GM18873 (cell line): Measurements from ENCODE around the gene RBM17.
"Not testable (repeated sequence)": the region's sequence is repeated elsewhere in the genome, so short reads cannot be mapped to it uniquely, and the experiment has no call there.

Experiments
- ATAC-seq: cut with Tn5 transposase; IDR thresholded peaks from one replicate; pipeline ENCODE4 v1.9.1; 2021; ENCODE audit warnings: mild to moderate bottlenecking, moderate library complexity, moderate number of reproducible peaks; ENCODE audit not compliant: unreplicated experiment, low FRiP score

RBM17 gene

DNA sequence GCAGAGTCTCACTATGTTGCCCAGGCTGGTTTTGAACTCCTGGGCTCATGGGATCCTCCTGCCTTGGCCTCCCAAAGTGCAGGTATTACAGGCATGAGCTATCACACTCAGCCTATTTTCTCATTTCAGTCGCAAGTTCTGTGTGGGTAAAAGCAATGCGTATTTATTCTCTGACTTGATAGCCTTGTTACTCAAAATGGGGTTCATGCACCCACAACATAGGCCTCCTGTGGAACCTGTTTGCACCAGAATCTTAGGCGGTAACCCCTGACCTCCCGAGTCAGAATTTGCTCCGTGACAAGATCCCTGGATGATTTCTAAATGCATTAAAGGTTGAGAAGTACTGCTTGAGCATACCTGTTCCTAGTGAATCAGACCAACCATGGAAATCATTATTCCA lies 34.0 kb upstream of the RBM17 start:
- no peak for ATAC-seq

DNA sequence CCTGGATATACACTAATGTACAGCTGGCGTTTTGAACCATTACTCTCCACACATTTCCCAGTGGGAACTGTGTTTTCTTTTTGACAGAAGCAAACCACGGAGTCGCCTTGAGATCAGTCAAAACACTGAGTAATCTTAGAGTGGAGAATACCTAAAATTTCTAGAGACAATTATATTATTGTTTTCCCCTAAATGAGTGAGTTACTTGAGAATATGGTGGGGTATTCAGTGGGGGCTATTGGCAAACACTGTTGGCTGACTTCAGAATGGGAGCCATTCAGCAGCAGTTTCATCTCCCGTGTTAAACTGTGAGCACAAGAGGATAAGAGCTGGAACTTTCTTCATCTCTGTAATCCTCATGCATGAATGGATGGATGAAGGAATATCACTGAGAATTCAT lies 32.9 kb upstream of the RBM17 start:
- no peak for ATAC-seq

DNA sequence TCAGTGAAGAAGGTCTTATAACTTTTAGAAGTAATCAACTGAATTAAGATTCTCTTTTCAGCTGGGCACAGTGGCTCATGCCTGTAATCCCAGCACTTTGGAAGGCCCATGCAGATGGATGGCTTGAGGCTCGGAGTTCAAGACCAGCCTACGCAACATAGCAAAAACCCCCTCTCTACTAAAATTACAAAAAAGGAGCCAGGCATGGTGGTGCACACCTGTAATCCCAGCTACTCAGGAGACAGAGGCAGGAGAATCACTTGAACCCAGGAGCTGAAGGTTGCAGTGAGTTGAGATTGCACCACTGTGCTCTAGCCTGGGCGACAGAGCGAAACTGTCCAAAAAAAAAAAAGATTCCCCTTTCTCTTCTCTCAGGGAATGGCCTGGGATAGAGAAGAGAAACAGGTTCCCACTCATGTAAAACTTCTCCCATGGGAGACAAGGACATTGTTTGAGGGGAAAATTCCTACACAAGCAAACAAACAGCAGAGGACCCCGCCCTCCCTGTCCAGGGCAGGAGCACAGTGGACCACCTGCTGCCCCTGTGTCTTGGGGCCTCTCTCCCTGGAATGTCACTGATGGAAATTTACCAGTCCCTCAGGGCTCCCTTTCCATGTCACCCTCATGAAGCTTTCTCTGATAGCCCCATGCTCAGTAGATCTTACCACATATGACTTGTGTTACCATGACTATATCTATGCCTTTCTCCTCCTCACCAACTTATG lies 32.3 kb upstream of the RBM17 start:
- no peak for ATAC-seq

DNA sequence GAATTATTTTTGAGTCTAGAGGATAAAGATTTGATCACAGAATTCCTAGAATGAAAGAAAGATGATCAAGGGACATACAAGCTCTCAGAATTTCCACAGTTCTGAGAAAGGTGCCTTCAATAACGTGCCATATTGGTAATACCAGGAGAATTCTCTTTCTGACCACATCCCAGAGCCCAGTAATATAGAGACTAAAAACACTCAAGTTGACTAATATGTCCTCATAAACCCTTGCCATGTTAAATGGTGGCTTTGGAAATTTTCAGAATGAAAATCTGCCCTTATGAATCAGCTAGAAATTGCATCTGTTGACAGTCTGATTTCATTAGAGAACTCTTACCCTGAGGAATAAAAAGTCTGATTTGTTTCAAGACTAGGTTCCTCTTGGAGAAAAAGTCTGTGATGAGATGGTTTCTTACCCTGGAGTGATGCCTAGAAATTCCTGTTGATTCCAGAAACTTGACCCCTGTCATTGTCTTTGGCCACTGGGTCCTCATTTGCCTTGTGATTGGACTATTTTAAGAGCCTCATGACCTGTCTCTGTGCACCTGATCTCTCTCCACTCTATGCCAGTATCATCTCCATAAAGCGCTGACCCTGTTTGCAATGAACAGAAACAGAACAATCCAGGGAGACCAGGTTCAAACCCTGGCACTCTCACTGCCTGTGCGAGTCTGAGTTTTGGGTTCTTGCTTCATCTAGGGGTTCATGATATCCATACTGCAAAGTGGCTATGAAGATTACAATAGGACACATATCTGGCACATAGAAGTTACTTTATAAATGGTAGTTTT lies 30.0 kb upstream of the RBM17 start:
- ATAC-seq = peak; percentile 49

DNA sequence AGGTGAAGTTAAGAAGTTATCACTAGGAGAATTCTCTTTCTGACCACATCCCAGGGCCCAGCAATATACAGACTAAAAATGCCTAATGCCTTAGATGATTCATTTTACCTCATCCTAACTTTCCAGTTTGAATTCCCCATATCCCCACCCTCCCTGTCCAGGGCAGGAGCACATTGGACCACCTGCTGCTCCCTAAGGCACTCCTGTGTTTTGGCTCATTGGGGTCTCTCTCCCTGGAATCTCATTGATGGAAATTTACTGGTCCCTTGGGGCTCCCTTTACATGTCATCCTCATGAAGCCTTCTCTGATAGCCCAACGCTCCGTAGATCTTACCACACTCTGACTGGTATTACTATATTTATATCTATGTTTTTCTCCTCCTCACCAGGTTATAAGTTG lies 29.3 kb upstream of the RBM17 start:
- no peak for ATAC-seq

DNA sequence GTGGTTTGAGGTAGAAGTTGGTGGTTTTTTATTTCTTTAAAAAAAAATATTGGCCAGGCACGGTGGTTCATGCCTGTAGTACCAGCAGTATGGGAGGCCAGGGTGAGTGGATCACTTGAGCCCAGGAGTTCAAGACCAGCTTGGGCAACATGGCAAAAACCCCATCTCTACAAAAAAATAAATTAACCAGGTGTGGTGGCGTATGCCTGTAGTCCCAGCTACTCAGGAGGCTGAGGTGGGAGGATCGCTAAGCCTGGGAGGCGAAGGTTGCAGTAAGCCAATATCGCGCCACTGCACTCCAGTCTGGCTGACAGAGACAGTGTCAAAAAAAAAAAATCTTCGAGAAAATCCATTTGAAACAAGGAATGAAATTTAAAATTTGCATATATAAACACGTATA lies 27.8 kb upstream of the RBM17 start:
- ATAC-seq = no peak

DNA sequence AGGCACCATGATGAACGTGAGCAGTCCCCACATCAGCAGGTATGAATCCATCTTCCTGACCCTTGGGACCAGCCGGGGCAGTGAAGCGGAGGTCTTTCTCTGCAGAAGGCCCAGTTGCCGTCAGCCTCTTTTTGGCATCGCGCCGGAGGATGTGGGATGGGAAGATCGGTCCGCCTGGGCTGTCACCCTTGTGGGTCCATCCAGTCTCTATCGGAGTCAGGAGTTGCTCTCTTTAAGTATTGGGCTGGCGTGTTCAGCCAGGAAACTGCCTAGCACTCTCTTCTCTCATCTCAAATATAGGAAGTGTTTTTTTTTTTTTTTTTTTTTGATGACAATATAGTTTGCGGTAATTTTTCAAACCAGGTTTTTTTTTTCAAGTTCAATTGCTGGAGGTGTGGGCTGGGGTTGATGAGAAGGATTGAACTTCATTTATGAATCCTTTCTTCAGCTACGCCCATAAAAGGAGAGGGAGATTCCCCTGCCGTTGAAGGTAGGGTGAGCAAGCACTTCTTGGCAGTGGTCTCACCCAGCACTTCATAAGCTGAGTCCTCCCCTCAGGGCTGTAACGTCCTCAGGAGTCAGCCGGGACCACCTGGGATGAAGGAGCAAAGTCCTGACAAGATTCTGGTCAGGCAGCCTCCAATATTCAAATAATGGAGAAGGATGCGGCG lies 26.6 kb upstream of the RBM17 start, which contains the start of gene IL2RA:
IL2RA (minus strand) TSS at position 267 of the 671 bp plus-strand sequence; CDS start at position 51, 216 bp downstream.
- no peak for ATAC-seq

DNA sequence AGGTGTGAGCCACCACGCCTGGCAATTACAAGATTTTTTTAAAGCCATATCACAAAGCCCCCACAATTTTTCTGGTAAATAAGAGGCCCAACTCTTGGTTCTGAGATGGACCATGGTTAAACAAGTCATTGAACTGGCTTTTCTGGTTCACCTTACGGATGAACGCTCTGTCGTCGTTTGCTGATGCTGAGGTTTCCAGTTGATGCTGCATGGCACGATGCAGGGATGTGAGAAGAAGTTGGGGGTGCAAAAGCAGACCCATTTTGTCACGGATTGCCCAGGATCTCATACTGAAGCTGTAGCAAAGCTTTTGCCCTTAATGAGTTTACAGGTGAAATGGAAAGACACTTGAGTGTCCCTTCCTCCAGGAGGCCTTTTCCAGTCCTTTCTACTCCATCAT lies 24.7 kb upstream of the RBM17 start:
- ATAC-seq = no peak

DNA sequence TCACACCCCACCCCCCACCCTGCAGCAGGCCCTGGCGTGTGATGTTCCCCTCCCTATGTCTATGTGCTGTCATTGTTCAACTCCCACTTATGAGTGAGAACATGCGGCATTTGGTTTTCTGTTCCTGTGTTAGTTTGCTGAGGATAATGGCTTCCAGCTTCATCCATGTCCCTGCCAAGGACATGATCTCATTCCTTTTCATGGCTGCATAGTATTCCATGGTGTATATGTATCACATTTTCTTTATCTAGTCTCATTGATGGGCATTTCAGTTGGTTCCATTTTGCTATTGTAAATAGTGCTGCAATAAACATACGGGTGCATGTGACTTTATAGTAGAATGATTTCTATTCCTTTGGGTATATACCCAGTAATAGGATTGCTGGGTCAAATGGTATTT lies 24.1 kb upstream of the RBM17 start:
- ATAC-seq = not testable (repeated sequence)

DNA sequence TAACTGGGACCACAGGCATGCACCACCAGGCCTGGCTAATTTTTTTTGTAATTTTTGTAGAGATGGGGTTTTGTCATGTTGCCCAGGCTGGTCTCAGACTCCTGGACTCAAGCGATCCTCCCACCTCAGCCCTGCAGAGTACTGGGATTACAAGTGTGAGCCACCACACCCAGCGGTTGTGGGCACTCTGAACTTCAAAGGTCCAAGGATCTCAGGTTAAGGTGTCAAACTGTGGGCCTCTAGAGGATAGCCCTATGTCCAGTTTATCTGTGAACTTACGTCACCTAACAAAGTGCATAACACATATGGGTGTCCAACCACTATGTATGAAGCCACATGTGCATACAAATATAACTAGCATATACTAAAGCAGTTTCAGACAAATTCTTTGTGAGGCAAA lies 23.4 kb upstream of the RBM17 start:
- ATAC-seq = no peak

DNA sequence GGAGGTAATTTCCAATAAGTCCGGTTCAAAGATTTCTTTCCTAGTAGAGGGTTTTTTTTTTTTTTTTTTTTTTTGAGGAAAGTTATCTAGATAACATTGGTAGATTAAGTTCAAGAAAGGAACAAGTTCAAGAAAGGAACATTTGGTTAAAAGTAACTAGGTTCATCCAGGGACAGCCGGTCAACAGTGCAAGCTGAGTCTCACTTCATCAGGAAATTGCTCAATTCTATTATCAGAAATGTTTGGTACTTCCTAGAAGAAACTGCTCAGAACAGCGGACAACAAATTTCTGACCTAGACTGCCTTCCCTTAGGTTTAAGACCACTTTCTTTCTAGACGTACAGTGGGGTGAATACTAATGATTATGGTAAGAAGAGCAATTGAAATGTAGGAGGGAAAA lies 23.0 kb upstream of the RBM17 start:
- no peak for ATAC-seq

DNA sequence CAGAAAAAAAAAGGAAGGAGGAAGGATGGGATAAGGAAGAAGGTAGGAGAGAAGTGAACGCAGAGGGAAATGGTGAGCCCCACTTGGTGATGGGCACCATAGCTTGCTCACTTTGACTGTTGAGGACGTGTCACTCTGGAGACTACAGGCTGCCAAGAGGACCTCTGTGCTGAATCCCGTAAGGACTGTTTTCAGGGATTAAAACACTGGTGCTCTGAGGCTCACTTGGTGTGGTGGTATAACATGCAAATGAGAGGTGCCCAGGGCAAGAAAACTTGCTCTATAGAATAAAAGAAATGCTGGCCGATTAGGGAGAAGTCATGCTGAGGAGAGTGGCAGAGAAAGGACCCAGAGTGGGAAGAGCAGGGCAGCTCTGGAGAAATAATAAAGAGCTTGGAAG lies 21.4 kb upstream of the RBM17 start:
- no peak for ATAC-seq

DNA sequence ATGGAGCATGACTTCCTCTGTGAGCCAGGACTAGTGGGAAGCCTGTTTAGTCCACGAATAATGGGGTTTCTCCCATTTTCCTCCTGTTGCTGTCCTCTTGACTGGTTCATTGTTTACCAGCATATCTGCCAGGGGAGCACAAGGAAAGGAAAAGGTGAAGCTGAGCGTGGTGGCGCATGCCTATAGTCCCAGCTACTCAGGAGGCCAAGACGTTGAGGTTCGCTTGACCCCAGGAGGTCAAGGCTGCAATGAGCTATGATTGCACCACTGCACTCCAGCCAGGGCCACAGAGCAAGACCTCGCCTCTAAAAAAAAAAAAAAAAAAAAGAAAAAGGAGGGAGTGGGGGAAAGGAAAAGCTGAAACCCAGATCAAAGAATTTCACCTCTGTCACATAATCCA lies 20.8 kb upstream of the RBM17 start:
- no peak for ATAC-seq

DNA sequence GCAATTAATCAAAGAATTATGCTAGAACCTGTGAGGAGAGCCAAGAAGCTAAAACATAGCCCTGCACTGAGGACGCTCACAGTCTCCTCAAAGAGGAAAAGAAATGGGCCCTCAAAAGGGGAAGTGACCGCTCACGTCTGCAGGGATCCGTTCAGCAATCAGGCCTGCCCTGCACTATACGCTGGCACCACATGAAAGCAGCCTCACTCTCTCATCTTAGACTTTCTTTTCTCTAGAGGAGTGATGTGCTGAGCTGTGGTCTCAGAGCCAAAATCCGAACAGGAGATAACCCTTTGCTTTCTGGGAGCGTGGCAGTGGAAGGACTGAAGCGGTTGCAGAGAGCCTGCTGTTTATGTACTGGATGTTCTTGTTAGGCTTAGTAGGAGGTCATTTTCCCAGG lies 20.4 kb upstream of the RBM17 start:
- ATAC-seq = no peak

DNA sequence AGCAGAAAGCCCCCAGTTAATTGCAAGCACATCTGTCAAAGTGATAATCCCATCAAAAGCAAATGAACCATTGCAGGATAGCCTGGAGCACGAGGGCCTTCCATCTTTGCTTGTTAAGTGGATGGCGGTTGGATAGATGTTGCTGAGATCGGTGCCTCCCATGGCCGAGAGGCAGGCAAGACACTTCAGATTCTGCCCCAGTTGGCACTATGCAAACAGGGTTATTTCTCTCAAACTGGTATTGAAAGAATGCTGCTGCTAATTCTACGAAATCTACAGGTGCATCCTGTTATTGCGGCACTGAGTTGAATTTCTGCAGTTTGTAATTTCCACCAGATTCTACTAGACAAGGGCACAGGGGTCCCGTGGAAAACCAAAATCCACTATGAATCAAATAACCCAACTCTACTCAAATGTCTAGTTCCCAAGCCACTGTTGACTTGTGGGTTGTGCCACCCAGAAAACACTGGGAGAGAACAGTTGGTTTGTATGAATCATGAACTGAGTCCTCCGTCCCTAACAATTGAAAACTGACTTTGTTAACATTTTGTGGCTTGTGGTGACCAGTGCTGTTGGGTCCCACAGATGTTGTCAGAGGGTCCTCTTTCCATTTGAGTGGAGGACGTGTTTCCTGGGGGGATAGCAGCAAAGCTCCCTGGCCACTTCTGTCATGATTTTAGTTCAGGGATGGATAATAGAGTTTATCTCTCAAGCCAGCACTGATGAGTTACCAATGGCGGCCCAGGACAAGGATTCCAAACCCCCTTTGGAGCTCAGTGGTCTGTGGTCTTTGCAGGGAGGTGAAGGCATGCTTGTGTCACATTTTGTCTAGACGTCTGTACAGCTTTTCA lies 19.5 kb upstream of the RBM17 start:
- ATAC-seq = no peak

DNA sequence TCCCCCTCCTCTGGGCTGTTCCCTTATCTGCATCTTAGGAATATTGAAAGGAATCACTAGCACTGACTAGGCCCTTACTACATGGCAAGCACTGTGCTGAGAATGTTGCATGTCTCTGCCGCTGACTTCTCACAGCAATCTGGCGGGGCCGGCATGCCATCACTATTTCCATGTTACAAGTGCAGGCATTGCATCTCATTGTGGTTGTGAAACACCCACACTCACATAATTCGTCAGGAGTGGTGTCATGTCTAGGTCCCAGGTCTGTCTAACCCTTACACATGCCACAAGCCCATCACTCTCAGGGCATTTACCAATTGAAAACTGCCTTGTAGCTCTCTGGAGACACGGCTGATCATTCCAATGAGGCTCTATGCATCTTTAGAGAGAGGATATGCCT lies 18.2 kb upstream of the RBM17 start:
- ATAC-seq = no peak

DNA sequence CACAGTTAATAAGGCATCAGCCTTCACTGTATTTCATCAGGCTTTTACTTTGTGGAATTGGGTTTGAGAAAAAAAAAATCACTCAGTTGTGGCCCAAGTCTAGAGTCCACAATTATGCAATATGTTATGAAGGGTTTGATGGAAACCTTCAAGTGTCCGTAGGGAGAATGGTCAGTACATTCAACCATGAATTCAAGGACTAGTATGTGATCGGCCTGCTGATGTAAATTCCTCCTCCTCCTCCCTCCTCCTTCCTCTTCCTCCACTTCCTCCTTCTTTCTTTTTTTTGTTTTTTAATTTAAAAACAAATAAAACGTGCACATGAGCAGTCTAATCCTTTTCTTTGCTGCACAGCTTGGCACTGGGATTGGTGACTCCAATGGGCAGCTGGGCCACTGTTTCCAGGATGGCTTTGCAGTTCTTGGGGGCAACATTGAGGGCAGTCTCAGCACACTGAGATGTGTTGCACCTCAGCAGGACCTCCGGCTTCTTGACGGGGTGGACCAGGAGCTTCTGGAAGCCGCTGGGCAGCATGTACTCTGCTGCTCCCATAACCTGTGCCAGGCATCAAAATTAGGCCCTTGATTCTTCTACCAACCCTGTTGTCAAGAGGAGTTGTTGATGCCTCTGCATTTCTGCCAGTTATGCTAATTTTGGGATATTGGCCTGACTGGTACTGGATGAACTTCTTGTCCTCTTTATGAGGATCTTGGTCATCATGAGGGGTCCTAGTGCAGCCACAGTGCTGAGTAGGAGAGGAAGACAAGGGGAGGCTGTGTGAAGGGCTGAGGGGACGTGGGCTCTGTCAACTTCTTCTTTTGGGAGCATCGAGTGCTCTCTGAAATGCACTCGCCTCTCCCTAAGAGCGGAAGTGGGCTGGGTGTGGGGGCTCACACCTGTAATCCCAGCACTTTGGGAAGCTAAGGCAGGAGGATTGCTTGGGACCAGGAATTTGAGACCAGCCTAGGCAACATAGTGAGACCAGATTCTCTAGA lies 17.4 kb upstream of the RBM17 start:
- ATAC-seq = no peak

DNA sequence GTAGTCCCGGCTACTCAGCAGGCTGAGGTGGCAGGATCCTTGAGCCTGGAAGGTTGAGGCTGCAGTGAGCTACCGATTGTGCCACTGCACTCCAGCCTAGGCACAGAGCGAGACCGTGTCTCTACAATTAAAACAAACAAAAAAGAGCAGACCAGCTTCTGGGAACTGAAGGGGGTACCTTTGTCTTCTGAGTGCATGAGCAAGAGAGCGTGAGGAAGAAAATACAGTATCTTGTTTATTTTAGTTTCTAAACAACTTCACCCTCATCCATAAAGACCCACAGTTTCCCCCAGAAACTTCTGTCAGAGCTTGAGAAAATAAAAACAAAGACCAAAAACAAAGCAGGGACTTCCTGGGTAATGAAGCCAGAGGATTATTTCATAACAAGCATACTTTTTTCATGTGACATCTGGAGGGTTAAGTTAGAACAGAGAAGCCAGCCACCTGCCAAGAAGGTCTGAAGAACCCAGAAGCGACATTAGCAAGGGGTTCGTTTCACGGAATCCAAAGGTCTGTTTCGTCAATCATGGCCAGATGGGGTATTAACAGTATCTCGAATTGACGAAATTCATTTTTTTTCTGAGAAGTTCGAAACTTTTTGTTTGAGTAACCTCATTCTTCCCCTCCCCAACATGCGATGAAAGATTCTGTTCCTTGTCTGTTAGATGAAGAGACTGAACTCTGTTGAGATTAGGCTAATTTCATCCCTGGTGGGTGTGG lies 16.5 kb upstream of the RBM17 start:
- no peak for ATAC-seq
